Mesodermal cell (in vitro differentiated cells): Measurements from ENCODE around the gene CKAP2. TPM values are rescaled to one million over a fixed set of nuclear protein-coding genes. Genes with fewer than 3 reads are reported as not detected.
"Not testable (repeated sequence)": the region's sequence is repeated elsewhere in the genome, so short reads cannot be mapped to it uniquely, and the experiment has no call there.

Experiments used
- H3K27ac ChIP-seq: 2 replicates; pipeline ENCODE4 v1.7.0; 2013; ENCODE audit warnings: mild to moderate bottlenecking, low read depth, low read length, moderate library complexity; ENCODE audit not compliant: severe bottlenecking
- H3K36me3 ChIP-seq: 2 replicates; pipeline ENCODE4 v1.7.1; 2013; ENCODE audit warnings: mild to moderate bottlenecking, low read length, moderate library complexity; ENCODE audit not compliant: control insufficient read depth, insufficient read depth
- H3K4me1 ChIP-seq: one replicate; pipeline ENCODE4 v1.7.1; 2013; ENCODE audit warnings: mild to moderate bottlenecking, low read length; ENCODE audit not compliant: insufficient read depth, control insufficient read depth, poor library complexity, severe bottlenecking
- H3K4me3 ChIP-seq: 2 replicates; pipeline ENCODE4 v1.7.0; 2013; ENCODE audit warnings: low read length, control low read depth, mild to moderate bottlenecking; ENCODE audit not compliant: insufficient read depth, poor library complexity, severe bottlenecking; ENCODE audit errors: extremely low read depth
- H3K9me3 ChIP-seq: 2 replicates; pipeline ENCODE4 v1.7.1; 2013; ENCODE audit warnings: mild to moderate bottlenecking, low read length, moderate library complexity; ENCODE audit not compliant: control insufficient read depth
- WGBS, 2 experiments: methylation state at CpG; one replicate each; pipeline ENCODE4 v1.1.5; 2013; ENCODE audit warnings: missing lambda C conversion rate in 2 of 2; ENCODE audit not compliant: insufficient coverage in 2 of 2; 5-methylcytosine and 5-hydroxymethylcytosine counted together
- polyA plus RNA-seq, 2 experiments: library from polyadenylated mRNA; stranded (reverse); fragments of 50-300 nt; gene quantifications; one replicate each; pipeline ENCODE4 v1.2.3, GENCODE V29; 2013

CKAP2 gene
- 71.7 TPM for polyA plus RNA-seq (2013, experiment 1 of 2)
- polyA plus RNA-seq (2013, experiment 2 of 2), result 90.5 TPM

- H3K4me1 ChIP-seq, result peaks cover 6% of the 10 kb centered on the region
- peak within 1 kb of the TSS; percentile 64 for H3K4me3 ChIP-seq
- H3K27ac ChIP-seq, result peak within 1 kb of the TSS; percentile 94
- WGBS, 2 experiments, result 0 to 2% methylated on average over 48 to 49 of the region's 56 CpGs
- H3K9me3 ChIP-seq, result no peaks in the 10 kb centered on the region
- peaks cover 34% of the 10 kb centered on the region for H3K36me3 ChIP-seq
Measured at GRCh38 chr13:52454820-52455676, at the start of gene CKAP2. TSS of gene CKAP2 (plus strand) at chr13:52455478. CDS start at chr13:52455557, 79 bp downstream.

GRCh38 chr13:52405767-52406494, 49.3 kb upstream of the CKAP2 start, which contains the start of gene THSD1:
TSS of gene THSD1 (minus strand) at chr13:52406172. CDS start at chr13:52402600, 3,572 bp downstream.
- Histone ChIP-seq H3K9me3 (no peaks in the 10 kb centered on the region), H3K36me3 (peaks cover 4% of the 10 kb centered on the region), H3K27ac (no peak within 1 kb of the TSS), H3K4me3 (peak within 1 kb of the TSS; percentile 39), H3K4me1 (peaks cover 3% of the 10 kb centered on the region)
- WGBS, 2 experiments, result 1% methylated on average over 40 to 43 of the region's 68 CpGs

GRCh38 chr13:52406629-52407028, 48.6 kb upstream of the CKAP2 start:
- 73% methylated on average over 2 of the region's 4 CpGs; no CpG with 5 or more reads in 1 of the 2 experiments for WGBS, 2 experiments
- peak overlapping the region; percentile 39 for H3K4me3 ChIP-seq

GRCh38 chr13:52407436-52407835, 47.8 kb upstream of the CKAP2 start:
- WGBS, 2 experiments, result 96 to 97% methylated on average over 11 of the region's 12 CpGs
- not testable (repeated sequence) for H3K27ac ChIP-seq, H3K4me3 ChIP-seq, H3K9me3 ChIP-seq, H3K4me1 ChIP-seq
- H3K36me3 ChIP-seq, result peaks cover 14% of the 10 kb centered on the region

More at GRCh38 chr13:52406629-52407028, 48.6 kb upstream of the CKAP2 start:
- Histone ChIP-seq H3K4me1 (peaks cover 3% of the 10 kb centered on the region), H3K27ac (no peak overlapping the region), H3K9me3 (no peaks in the 10 kb centered on the region), H3K36me3 (peaks cover 8% of the 10 kb centered on the region)

- H3K9me3 ChIP-seq, H3K27ac ChIP-seq, H3K4me1 ChIP-seq, H3K4me3 ChIP-seq: not testable (repeated sequence)
- 93 to 94% methylated on average over 28 to 31 of the region's 33 CpGs for WGBS, 2 experiments
- peaks cover 17% of the 10 kb centered on the region for H3K36me3 ChIP-seq
Measured at GRCh38 chr13:52408071-52408658, 47.1 kb upstream of the CKAP2 start.

GRCh38 chr13:52411629-52412028, 43.6 kb upstream of the CKAP2 start:
- H3K4me3 ChIP-seq, result no peak overlapping the region
- 100% methylated on average over 3 of the region's 4 CpGs; no CpG with 5 or more reads in 1 of the 2 experiments for WGBS, 2 experiments
- peaks cover 32% of the 10 kb centered on the region for H3K36me3 ChIP-seq
- peaks cover 9% of the 10 kb centered on the region for H3K4me1 ChIP-seq
- H3K9me3 ChIP-seq, result no peaks in the 10 kb centered on the region
- H3K27ac ChIP-seq, result no peak overlapping the region

GRCh38 chr13:52412128-52412527, 43.1 kb upstream of the CKAP2 start:
- H3K4me3 ChIP-seq, result no peak overlapping the region
- H3K4me1 ChIP-seq, result peaks cover 9% of the 10 kb centered on the region
- peaks cover 32% of the 10 kb centered on the region for H3K36me3 ChIP-seq
- no peak overlapping the region for H3K27ac ChIP-seq
- no peaks in the 10 kb centered on the region for H3K9me3 ChIP-seq
- WGBS, 2 experiments, result 60% methylated on average over 1 of the region's 1 CpG; no CpG with 5 or more reads in 1 of the 2 experiments

- WGBS, 2 experiments, result no CpG with 5 or more reads among the region's 1 CpG
- peaks cover 9% of the 10 kb centered on the region for H3K4me1 ChIP-seq
- H3K36me3 ChIP-seq, result peaks cover 47% of the 10 kb centered on the region
- H3K9me3 ChIP-seq, result no peaks in the 10 kb centered on the region
- no peak overlapping the region for H3K4me3 ChIP-seq
- H3K27ac ChIP-seq, result no peak overlapping the region
Measured at GRCh38 chr13:52414051-52414450, 41.2 kb upstream of the CKAP2 start.

- peaks cover 47% of the 10 kb centered on the region for H3K36me3 ChIP-seq
- no peaks in the 10 kb centered on the region for H3K9me3 ChIP-seq
- no peak overlapping the region for H3K4me3 ChIP-seq
- H3K4me1 ChIP-seq, result peaks cover 9% of the 10 kb centered on the region
- WGBS, 2 experiments, result 100% methylated on average over 1 of the region's 1 CpG; no CpG with 5 or more reads in 1 of the 2 experiments
- H3K27ac ChIP-seq, result no peak overlapping the region
Measured at GRCh38 chr13:52414963-52415362, 40.3 kb upstream of the CKAP2 start.

GRCh38 chr13:52419080-52419479, 36.2 kb upstream of the CKAP2 start:
- Histone ChIP-seq H3K27ac (no peak overlapping the region), H3K9me3 (no peaks in the 10 kb centered on the region), H3K4me1 (peaks cover 9% of the 10 kb centered on the region), H3K36me3 (peaks cover 58% of the 10 kb centered on the region), H3K4me3 (no peak overlapping the region)
- WGBS, 2 experiments, result 100% methylated on average over 1 of the region's 1 CpG; no CpG with 5 or more reads in 1 of the 2 experiments
